ENCODE measurements around the gene CPLX1.

The CPLX1 gene

GRCh38 chr4:836750-837301, 10.9 kb upstream of the CPLX1 start:
- TF ChIP-seq EP300 (IDR thresholded peaks at IDR 0.05; ENCODE audit: borderline replicate concordance) (no peak), NFIC (IDR thresholded peaks at IDR 0.05) (no peak), MAX (IDR thresholded peaks at IDR 0.05) (no peak), RAD21 (IDR thresholded peaks at IDR 0.05; ENCODE audit: low read depth) (no peak), EGR1 (IDR thresholded peaks at IDR 0.05) (no peak), ZBTB7A (IDR thresholded peaks at IDR 0.05; ENCODE audit: low read depth) (no peak), CREB1 (IDR thresholded peaks at IDR 0.05; ENCODE audit: low read depth) (no peak), TCF12 (IDR thresholded peaks at IDR 0.05; ENCODE audit: low read depth) (no peak), REST (IDR thresholded peaks at IDR 0.05; ENCODE audit: low read depth) (no peak), FOXM1 (IDR thresholded peaks at IDR 0.05; ENCODE audit: borderline replicate concordance, low read depth) (no peak), TAF1 (IDR thresholded peaks at IDR 0.05; ENCODE audit: low read depth) (no peak), TEAD4 (IDR thresholded peaks at IDR 0.05) (no peak), YY1 (IDR thresholded peaks at IDR 0.05; ENCODE audit: low read depth) (no peak), CEBPB (IDR thresholded peaks at IDR 0.05) (no peak)
- TF ChIP-seq, protein P1, sequence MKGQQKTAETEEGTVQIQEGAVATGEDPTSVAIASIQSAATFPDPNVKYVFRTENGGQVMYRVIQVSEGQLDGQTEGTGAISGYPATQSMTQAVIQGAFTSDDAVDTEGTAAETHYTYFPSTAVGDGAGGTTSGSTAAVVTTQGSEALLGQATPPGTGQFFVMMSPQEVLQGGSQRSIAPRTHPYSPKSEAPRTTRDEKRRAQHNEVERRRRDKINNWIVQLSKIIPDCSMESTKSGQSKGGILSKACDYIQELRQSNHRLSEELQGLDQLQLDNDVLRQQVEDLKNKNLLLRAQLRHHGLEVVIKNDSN (IDR thresholded peaks at IDR 0.05), result no peak

DNA sequence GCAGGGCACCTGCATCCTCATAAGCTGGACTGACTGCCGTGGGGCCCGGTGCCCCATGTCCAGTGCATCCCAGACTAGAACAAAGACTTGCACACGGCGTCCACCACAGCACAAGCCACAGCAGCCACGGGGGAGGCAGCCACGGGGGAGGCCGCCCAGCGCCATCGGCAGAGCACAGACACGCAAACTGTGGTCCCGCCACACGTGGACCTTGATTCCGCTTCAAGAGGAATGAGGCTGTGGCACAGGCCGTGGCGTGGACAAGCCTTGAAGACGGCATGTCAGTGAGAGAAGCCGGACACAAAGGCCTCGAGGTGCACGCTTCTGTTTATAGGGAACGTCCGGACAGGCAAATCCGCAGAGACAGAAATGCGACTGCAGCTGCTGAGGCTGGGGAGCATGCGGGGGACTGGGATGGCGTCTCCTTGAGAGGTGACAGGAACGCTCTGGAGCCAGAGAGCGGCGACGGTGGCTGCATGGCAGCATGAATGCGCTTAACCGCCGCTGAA, 10.1 kb upstream of the CPLX1 start:
- TF ChIP-seq TCF12 (IDR thresholded peaks at IDR 0.05; ENCODE audit: low read depth), result no peak
- TF ChIP-seq MAX (IDR thresholded peaks at IDR 0.05), result no peak
- no peak for TF ChIP-seq ZBTB7A (IDR thresholded peaks at IDR 0.05; ENCODE audit: low read depth)

DNA sequence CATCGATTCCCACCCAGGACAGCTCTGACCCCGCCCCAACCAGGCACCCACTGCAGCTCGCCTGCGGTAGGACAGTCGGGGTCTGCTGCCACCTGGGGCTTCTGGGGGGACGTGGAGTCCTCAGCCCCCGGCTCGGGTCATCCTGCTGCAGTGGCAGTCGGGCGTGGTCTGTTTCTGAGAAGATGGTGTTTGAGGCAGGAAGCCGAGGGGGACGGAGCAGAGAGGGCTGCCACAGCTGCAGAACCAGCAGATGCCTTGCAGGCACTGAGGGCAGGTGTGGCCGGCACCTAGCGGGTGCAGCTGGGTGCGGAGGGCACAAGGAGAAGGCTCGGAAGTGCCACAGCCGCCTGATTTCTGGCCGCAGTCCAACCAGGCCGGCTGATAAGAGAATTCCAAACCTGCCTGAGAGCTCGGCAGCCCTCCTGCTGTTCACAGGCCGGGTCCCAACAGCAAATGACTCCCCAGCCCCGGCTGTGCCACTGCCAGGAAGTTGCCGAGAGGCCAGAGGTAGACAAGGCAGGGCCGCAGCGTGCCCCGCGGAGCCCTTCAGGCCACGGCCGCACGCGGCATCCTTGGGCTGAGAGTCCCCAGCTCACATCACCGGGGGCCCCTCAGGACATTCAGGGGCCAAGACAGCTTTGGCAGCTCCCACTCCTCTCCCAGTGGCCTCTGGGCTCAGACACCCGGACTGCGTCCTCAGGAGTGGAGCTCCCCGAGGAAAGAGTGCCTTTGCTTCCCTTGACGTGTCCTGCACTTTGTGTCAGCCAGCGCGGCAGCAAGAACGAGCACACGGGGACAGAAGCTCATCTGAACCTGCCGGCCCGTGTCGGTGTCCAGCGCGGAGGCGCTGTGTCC, 9.4 kb upstream of the CPLX1 start:
- TF ChIP-seq EGR1 (IDR thresholded peaks at IDR 0.05), result no peak
- no peak for TF ChIP-seq MAX (IDR thresholded peaks at IDR 0.05)
- no peak for TF ChIP-seq REST (IDR thresholded peaks at IDR 0.05; ENCODE audit: low read depth)
- TF ChIP-seq YY1 (IDR thresholded peaks at IDR 0.05; ENCODE audit: low read depth), result no peak
- no peak for TF ChIP-seq FOXM1 (IDR thresholded peaks at IDR 0.05; ENCODE audit: borderline replicate concordance, low read depth)
- no peak for TF ChIP-seq RAD21 (IDR thresholded peaks at IDR 0.05; ENCODE audit: low read depth)
- no peak for TF ChIP-seq NFIC (IDR thresholded peaks at IDR 0.05)

DNA sequence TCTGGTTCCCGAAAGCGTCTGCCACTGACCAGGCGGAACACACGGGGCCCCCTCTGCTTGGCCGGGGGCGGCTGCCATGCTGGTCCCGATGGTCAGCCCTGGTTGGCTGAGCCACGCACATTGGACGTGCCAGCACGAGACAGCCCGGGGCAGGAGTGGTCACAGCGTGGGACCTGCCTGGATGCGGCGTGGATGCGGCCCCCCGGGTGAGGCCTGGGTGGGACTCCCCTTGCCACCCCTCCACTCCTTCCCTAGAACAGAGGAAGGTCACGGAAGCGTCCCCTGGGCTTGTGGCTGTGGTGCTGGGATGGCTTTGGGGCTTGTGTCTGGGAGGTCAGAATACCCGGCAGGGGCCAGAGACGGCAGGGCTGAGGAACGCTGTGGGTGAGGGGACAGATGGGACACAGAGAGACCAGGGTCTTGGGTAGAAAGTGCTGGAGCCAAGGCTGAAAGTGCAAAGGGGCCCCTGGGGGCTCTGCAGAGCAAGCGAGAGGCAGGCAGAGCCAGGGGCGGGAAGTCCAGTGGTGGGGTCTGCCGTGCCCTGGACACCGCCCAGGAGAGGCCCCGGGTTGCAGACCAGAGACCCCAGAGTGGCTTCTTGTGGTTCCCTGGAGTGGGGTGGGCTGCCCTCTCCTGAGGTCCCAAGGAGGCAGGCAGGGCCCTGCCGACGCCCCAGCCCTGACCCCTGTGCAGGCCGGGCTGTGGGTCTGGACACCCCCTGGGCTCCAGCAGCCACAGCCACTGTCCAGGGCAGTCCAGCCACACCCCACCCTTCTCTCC, 8.6 kb upstream of the CPLX1 start:
- TF ChIP-seq TCF12 (IDR thresholded peaks at IDR 0.05; ENCODE audit: low read depth) (no peak), EGR1 (IDR thresholded peaks at IDR 0.05) (no peak)

DNA sequence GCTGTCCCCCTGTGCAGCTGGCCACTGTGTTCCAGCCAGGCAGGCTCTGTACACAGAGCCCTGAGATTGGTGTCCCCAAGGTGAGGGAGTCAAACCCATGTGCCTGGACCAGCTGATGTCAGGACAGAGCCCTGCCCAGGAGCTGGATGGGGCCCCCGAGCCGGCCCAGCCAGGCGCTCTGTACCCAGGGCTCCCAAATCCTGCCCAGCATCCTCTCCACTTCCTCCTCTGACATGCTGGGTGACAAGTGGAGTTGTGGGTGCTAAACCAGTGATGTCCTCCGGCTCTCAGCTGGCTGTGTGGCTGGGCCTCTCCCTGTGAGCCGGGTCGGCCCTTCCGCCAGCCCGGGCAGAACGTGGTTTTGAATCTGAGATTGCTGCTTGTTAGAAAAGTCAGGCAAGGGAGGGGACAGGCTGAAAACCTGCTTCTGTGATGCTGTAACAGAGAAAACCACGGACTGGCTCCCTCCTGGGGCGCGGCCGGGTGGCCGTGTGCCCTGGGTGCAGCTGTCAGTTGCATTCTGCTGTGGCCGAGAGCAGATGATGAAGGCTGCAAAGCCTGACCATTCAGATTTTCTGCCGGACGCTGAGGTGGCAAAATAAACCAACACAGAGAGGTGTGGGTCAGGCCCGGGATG, 7.9 kb upstream of the CPLX1 start:
- TF ChIP-seq EP300 (IDR thresholded peaks at IDR 0.05; ENCODE audit: borderline replicate concordance), result no peak
- TF ChIP-seq MAX (IDR thresholded peaks at IDR 0.05), result no peak
- no peak for TF ChIP-seq EGR1 (IDR thresholded peaks at IDR 0.05)
- TF ChIP-seq TCF12 (IDR thresholded peaks at IDR 0.05; ENCODE audit: low read depth), result no peak
- no peak for TF ChIP-seq TAF1 (IDR thresholded peaks at IDR 0.05; ENCODE audit: low read depth)
- TF ChIP-seq, protein P1 (IDR thresholded peaks at IDR 0.05), result no peak
- no peak for TF ChIP-seq NFIC (IDR thresholded peaks at IDR 0.05)
- no peak for TF ChIP-seq REST (IDR thresholded peaks at IDR 0.05; ENCODE audit: low read depth)
- no peak for TF ChIP-seq TEAD4 (IDR thresholded peaks at IDR 0.05)
- TF ChIP-seq CREB1 (IDR thresholded peaks at IDR 0.05; ENCODE audit: low read depth), result no peak
- TF ChIP-seq RAD21 (IDR thresholded peaks at IDR 0.05; ENCODE audit: low read depth), result no peak
- TF ChIP-seq YY1 (IDR thresholded peaks at IDR 0.05; ENCODE audit: low read depth), result no peak
- TF ChIP-seq ZBTB7A (IDR thresholded peaks at IDR 0.05; ENCODE audit: low read depth), result no peak
- no peak for TF ChIP-seq CEBPB (IDR thresholded peaks at IDR 0.05)
- no peak for TF ChIP-seq FOXM1 (IDR thresholded peaks at IDR 0.05; ENCODE audit: borderline replicate concordance, low read depth)

Measured in Ishikawa (cell line).